H9 (cell line): ENCODE results near the gene GABRR2. TPM values are rescaled to one million over a fixed set of nuclear protein-coding genes. Genes with fewer than 3 reads are reported as not detected.

Source experiments
- DNase-seq: peaks from one replicate; pipeline ENCODE4 v3.0.0-alpha.2; 2017
- H2AFZ ChIP-seq: one replicate; pipeline ENCODE4 v1.6.1; 2013; ENCODE audit warnings: mild to moderate bottlenecking, low read length, control low read depth, moderate library complexity
- H2AK5ac ChIP-seq: 2 replicates; pipeline ENCODE4 v1.6.1; 2013; ENCODE audit warnings: low read length, control low read depth, mixed read lengths; ENCODE audit not compliant: insufficient read length
- H2BK120ac ChIP-seq: one replicate; pipeline ENCODE4 v1.6.1; 2013; ENCODE audit warnings: low read depth, mild to moderate bottlenecking, low read length, control low read depth, inconsistent platforms; ENCODE audit not compliant: poor library complexity, severe bottlenecking
- H2BK12ac ChIP-seq: 2 replicates; pipeline ENCODE4 v1.6.1; 2013; ENCODE audit warnings: low read length, control low read depth, mixed read lengths, low read depth; ENCODE audit not compliant: insufficient read length
- H2BK15ac ChIP-seq: 2 replicates; pipeline ENCODE4 v1.6.1; 2013; ENCODE audit warnings: low read depth, low read length, control low read depth
- H2BK20ac ChIP-seq: one replicate; pipeline ENCODE4 v1.6.1; 2013; ENCODE audit warnings: low read depth, mild to moderate bottlenecking, low read length, control low read depth, inconsistent platforms; ENCODE audit not compliant: poor library complexity, severe bottlenecking
- H2BK5ac ChIP-seq: 2 replicates; pipeline ENCODE4 v1.6.1; 2013; ENCODE audit warnings: low read length, control low read depth, mixed read lengths; ENCODE audit not compliant: insufficient read length
- H3K14ac ChIP-seq: 2 replicates; pipeline ENCODE4 v1.6.1; 2013; ENCODE audit warnings: low read length, control low read depth; ENCODE audit not compliant: insufficient read depth
- H3K18ac ChIP-seq: 2 replicates; pipeline ENCODE4 v1.6.1; 2013; ENCODE audit warnings: low read depth, mild to moderate bottlenecking, mixed read lengths, low read length, control low read depth; ENCODE audit not compliant: insufficient read length
- H3K23ac ChIP-seq: 2 replicates; pipeline ENCODE4 v1.6.1; 2013; ENCODE audit warnings: low read length, control low read depth, mixed read lengths, low read depth; ENCODE audit not compliant: insufficient read length
- H3K23me2 ChIP-seq: 2 replicates; pipeline ENCODE4 v1.6.1; 2013; ENCODE audit warnings: low read depth, mild to moderate bottlenecking, mixed read lengths, low read length, control low read depth; ENCODE audit not compliant: insufficient read length, poor library complexity, severe bottlenecking
- H3K27ac ChIP-seq: 2 replicates; pipeline ENCODE4 v1.5.1; 2013; ENCODE audit warnings: low read length, control low read depth, mixed read lengths, low read depth; ENCODE audit not compliant: insufficient read length
- H3K27me3 ChIP-seq: 2 replicates; pipeline ENCODE4 v1.6.1; 2013; ENCODE audit warnings: low read length, control low read depth, inconsistent platforms; ENCODE audit not compliant: insufficient read depth
- H3K4ac ChIP-seq: 2 replicates; pipeline ENCODE4 v1.6.1; 2013; ENCODE audit warnings: low read depth, mild to moderate bottlenecking, control low read depth, inconsistent platforms, low read length, moderate library complexity
- H3K4me1 ChIP-seq: 2 replicates; pipeline ENCODE4 v1.6.1; 2013; ENCODE audit warnings: low read length, control low read depth, inconsistent platforms; ENCODE audit not compliant: insufficient read depth
- H3K4me2 ChIP-seq: 2 replicates; pipeline ENCODE4 v1.6.1; 2013; ENCODE audit warnings: low read length, control low read depth, mixed read lengths; ENCODE audit not compliant: insufficient read length, insufficient read depth
- H3K56ac ChIP-seq: 2 replicates; pipeline ENCODE4 v1.6.1; 2013; ENCODE audit warnings: low read depth, mild to moderate bottlenecking, mixed read lengths, low read length, control low read depth; ENCODE audit not compliant: insufficient read length
- H3K79me1 ChIP-seq: 2 replicates; pipeline ENCODE4 v1.6.1; 2013; ENCODE audit warnings: low read depth, mild to moderate bottlenecking, moderate library complexity, low read length, control low read depth, inconsistent platforms; ENCODE audit not compliant: insufficient read depth, poor library complexity, severe bottlenecking
- H3K79me2 ChIP-seq: 2 replicates; pipeline ENCODE4 v1.6.1; 2013; ENCODE audit warnings: low read length, control low read depth, inconsistent platforms; ENCODE audit not compliant: insufficient read depth
- H3K9ac ChIP-seq: 2 replicates; pipeline ENCODE4 v1.6.1; 2013; ENCODE audit warnings: low read length, control low read depth, mixed read lengths; ENCODE audit not compliant: insufficient read length; ENCODE audit errors: extremely low read depth
- H3K9me3 ChIP-seq: one replicate; pipeline ENCODE4 v1.6.1; 2013; ENCODE audit warnings: low read depth, low read length, inconsistent platforms; ENCODE audit not compliant: control insufficient read depth
- H3T11ph ChIP-seq: one replicate; pipeline ENCODE4 v1.6.1; 2013; ENCODE audit warnings: mild to moderate bottlenecking, low read length, control low read depth, inconsistent platforms
- H4K20me1 ChIP-seq: one replicate; pipeline ENCODE4 v1.6.1; 2013; ENCODE audit not compliant: control insufficient read depth, insufficient read length, insufficient read depth
- H4K5ac ChIP-seq: 2 replicates; pipeline ENCODE4 v1.6.1; 2013; ENCODE audit warnings: low read depth, mild to moderate bottlenecking, mixed read lengths, low read length, control low read depth; ENCODE audit not compliant: insufficient read length
- H4K8ac ChIP-seq: replicated peaks from 2 replicates; pipeline ENCODE4 v1.6.1; 2013; ENCODE audit warnings: low read length, control low read depth, mixed read lengths, low read depth; ENCODE audit not compliant: insufficient read length
- H4K91ac ChIP-seq: 2 replicates; pipeline ENCODE4 v1.6.1; 2013; ENCODE audit warnings: low read depth, mild to moderate bottlenecking, moderate library complexity, mixed read lengths, low read length, control low read depth; ENCODE audit not compliant: insufficient read length
- H3K27ac Mint-ChIP-seq, 3 experiments: 2 replicates in 2 of 3; 3 replicates in 1 of 3; pipeline ENCODE4 v1.8.0; 2020 to 2021; ENCODE audit warnings: mixed read lengths in 3 of 3, mild to moderate bottlenecking in 1 of 3, moderate library complexity in 1 of 3
- H3K27me3 Mint-ChIP-seq: 2 replicates; pipeline ENCODE4 v1.8.0; 2021; ENCODE audit warnings: low read depth, mild to moderate bottlenecking, moderate library complexity, mixed read lengths
- H3K36me3 Mint-ChIP-seq, 3 experiments: 2 replicates in 2 of 3; 3 replicates in 1 of 3; pipeline ENCODE4 v1.8.0; 2020 to 2021; ENCODE audit warnings: low read depth in 3 of 3, mixed read lengths in 3 of 3; ENCODE audit not compliant: insufficient read depth in 1 of 3
- H3K4me1 Mint-ChIP-seq, 2 experiments: 2 replicates each; pipeline ENCODE4 v1.8.0; 2020; ENCODE audit warnings: mixed read lengths in 2 of 2
- H3K4me3 Mint-ChIP-seq, 2 experiments: 2 replicates in 1 of 2; 3 replicates in 1 of 2; pipeline ENCODE4 v1.8.0; 2020 to 2021; ENCODE audit warnings: mild to moderate bottlenecking in 2 of 2, mixed read lengths in 2 of 2, moderate library complexity in 1 of 2
- H3K9me3 Mint-ChIP-seq, 2 experiments: 2 replicates in 1 of 2; 3 replicates in 1 of 2; pipeline ENCODE4 v1.8.0; 2020; ENCODE audit warnings: mild to moderate bottlenecking in 2 of 2, mixed read lengths in 2 of 2, moderate library complexity in 1 of 2
- WGBS: extraction: QIAGEN DNeasy Blood & Tissue Kit; methylation state at CpG from one replicate; pipeline ENCODE4 v1.1.7; 2013; ENCODE audit warnings: missing lambda C conversion rate, low lambda C conversion rate, mixed read lengths; ENCODE audit not compliant: insufficient read length; ENCODE audit errors: extremely low coverage; 5-methylcytosine and 5-hydroxymethylcytosine counted together
- total RNA-seq: library from RNA; stranded (reverse); gene quantifications from 2 replicates; pipeline ENCODE4 v1.2.1, GENCODE V29; 2021
- TF ChIP-seq, protein P1 (sequence below): fragments of 200-600 bp; sonication (generic); conservative IDR thresholded peaks from 3 replicates; pipeline ENCODE4 v1.8.0; 2021; ENCODE audit warnings: antibody characterized with exemption, mild to moderate bottlenecking

Gene GABRR2
- total RNA-seq, 1 experiment from 2014 or later = not detected

- H3K4me1 ChIP-seq = peaks cover 9% of the 10 kb centered on the region; the same call in 1 of the 2 replicates
- Mint-ChIP-seq H3K4me1 (peaks cover 19 to 24% of the 10 kb centered on the region in 2 experiments), H3K9me3 (no peaks in the 10 kb centered on the region), H3K4me3 (no peak within 1 kb of the TSS; a peak in 1 of 5 replicates), H3K27me3 (no peaks in the 10 kb centered on the region), H3K36me3 (peaks cover 0 to 3% (median 0%) of the 10 kb centered on the region in 3 experiments; a peak in 1 of 7 replicates), H3K27ac (no peak within 1 kb of the TSS)
- no peak within 1 kb of the TSS for H4K5ac ChIP-seq
- WGBS = no CpG with 5 or more reads among the region's 10 CpGs
- H3K56ac ChIP-seq = no peak within 1 kb of the TSS
- no peak within 1 kb of the TSS for H2AK5ac ChIP-seq
- no peak within 1 kb of the TSS for H4K91ac ChIP-seq
- no peak within 1 kb of the TSS for H3K14ac ChIP-seq
- H4K8ac ChIP-seq = no peak within 1 kb of the TSS
- H2BK120ac ChIP-seq = no peak within 1 kb of the TSS
- H3K27me3 ChIP-seq = no peaks in the 10 kb centered on the region
- DNase-seq = no peak
- H3K27ac ChIP-seq = no peak within 1 kb of the TSS
- H3K18ac ChIP-seq = no peak within 1 kb of the TSS
- H3K9me3 ChIP-seq = no peaks in the 10 kb centered on the region
- H3K9ac ChIP-seq = no peak within 1 kb of the TSS
- H2AFZ ChIP-seq = no peak within 1 kb of the TSS
- no peak within 1 kb of the TSS for H3K23ac ChIP-seq
- no peak within 1 kb of the TSS for H3K4ac ChIP-seq
- no peak within 1 kb of the TSS for H2BK20ac ChIP-seq
- no peak within 1 kb of the TSS for H2BK5ac ChIP-seq
- H3T11ph ChIP-seq = no peak within 1 kb of the TSS
- H3K79me1 ChIP-seq = no peaks in the 10 kb centered on the region
- H2BK12ac ChIP-seq = no peak within 1 kb of the TSS
- H3K79me2 ChIP-seq = no peaks in the 10 kb centered on the region
- TF ChIP-seq, protein P1, sequence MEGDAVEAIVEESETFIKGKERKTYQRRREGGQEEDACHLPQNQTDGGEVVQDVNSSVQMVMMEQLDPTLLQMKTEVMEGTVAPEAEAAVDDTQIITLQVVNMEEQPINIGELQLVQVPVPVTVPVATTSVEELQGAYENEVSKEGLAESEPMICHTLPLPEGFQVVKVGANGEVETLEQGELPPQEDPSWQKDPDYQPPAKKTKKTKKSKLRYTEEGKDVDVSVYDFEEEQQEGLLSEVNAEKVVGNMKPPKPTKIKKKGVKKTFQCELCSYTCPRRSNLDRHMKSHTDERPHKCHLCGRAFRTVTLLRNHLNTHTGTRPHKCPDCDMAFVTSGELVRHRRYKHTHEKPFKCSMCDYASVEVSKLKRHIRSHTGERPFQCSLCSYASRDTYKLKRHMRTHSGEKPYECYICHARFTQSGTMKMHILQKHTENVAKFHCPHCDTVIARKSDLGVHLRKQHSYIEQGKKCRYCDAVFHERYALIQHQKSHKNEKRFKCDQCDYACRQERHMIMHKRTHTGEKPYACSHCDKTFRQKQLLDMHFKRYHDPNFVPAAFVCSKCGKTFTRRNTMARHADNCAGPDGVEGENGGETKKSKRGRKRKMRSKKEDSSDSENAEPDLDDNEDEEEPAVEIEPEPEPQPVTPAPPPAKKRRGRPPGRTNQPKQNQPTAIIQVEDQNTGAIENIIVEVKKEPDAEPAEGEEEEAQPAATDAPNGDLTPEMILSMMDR = no peak
- no peak within 1 kb of the TSS for H2BK15ac ChIP-seq
- no peaks in the 10 kb centered on the region for H4K20me1 ChIP-seq
- no peaks in the 10 kb centered on the region for H3K23me2 ChIP-seq
- no peak within 1 kb of the TSS for H3K4me2 ChIP-seq
Observed at GRCh38 chr6:89217299-89217910, 97.7 kb downstream of the GABRR2 start, which contains the start of gene GABRR1. Gene GABRR1, minus strand, starts transcription at chr6:89217358. Its CDS starts 36 bp downstream, at chr6:89217322.
